H9 (cell line): ENCODE results near the gene TTC24. TPM values are rescaled to one million over a fixed set of nuclear protein-coding genes. Genes with fewer than 3 reads are reported as not detected.
A peak's percentile ranks its signal among the peaks of the same experiment; 100 is the strongest.
"Not testable (repeated sequence)": the region's sequence is repeated elsewhere in the genome, so short reads cannot be mapped to it uniquely, and the experiment has no call there.

Experiments
- DNase-seq: peaks from one replicate; pipeline ENCODE4 v3.0.0-alpha.2; 2017
- H2AFZ ChIP-seq: one replicate; pipeline ENCODE4 v1.6.1; 2013; ENCODE audit warnings: mild to moderate bottlenecking, low read length, control low read depth, moderate library complexity
- H2AK5ac ChIP-seq: 2 replicates; pipeline ENCODE4 v1.6.1; 2013; ENCODE audit warnings: low read length, control low read depth, mixed read lengths; ENCODE audit not compliant: insufficient read length
- H2BK120ac ChIP-seq: one replicate; pipeline ENCODE4 v1.6.1; 2013; ENCODE audit warnings: low read depth, mild to moderate bottlenecking, low read length, control low read depth, inconsistent platforms; ENCODE audit not compliant: poor library complexity, severe bottlenecking
- H2BK12ac ChIP-seq: 2 replicates; pipeline ENCODE4 v1.6.1; 2013; ENCODE audit warnings: low read length, control low read depth, mixed read lengths, low read depth; ENCODE audit not compliant: insufficient read length
- H2BK15ac ChIP-seq: 2 replicates; pipeline ENCODE4 v1.6.1; 2013; ENCODE audit warnings: low read depth, low read length, control low read depth
- H2BK20ac ChIP-seq: one replicate; pipeline ENCODE4 v1.6.1; 2013; ENCODE audit warnings: low read depth, mild to moderate bottlenecking, low read length, control low read depth, inconsistent platforms; ENCODE audit not compliant: poor library complexity, severe bottlenecking
- H2BK5ac ChIP-seq: 2 replicates; pipeline ENCODE4 v1.6.1; 2013; ENCODE audit warnings: low read length, control low read depth, mixed read lengths; ENCODE audit not compliant: insufficient read length
- H3K14ac ChIP-seq: 2 replicates; pipeline ENCODE4 v1.6.1; 2013; ENCODE audit warnings: low read length, control low read depth; ENCODE audit not compliant: insufficient read depth
- H3K18ac ChIP-seq: 2 replicates; pipeline ENCODE4 v1.6.1; 2013; ENCODE audit warnings: low read depth, mild to moderate bottlenecking, mixed read lengths, low read length, control low read depth; ENCODE audit not compliant: insufficient read length
- H3K23ac ChIP-seq: 2 replicates; pipeline ENCODE4 v1.6.1; 2013; ENCODE audit warnings: low read length, control low read depth, mixed read lengths, low read depth; ENCODE audit not compliant: insufficient read length
- H3K23me2 ChIP-seq: 2 replicates; pipeline ENCODE4 v1.6.1; 2013; ENCODE audit warnings: low read depth, mild to moderate bottlenecking, mixed read lengths, low read length, control low read depth; ENCODE audit not compliant: insufficient read length, poor library complexity, severe bottlenecking
- H3K27ac ChIP-seq: 2 replicates; pipeline ENCODE4 v1.5.1; 2013; ENCODE audit warnings: low read length, control low read depth, mixed read lengths, low read depth; ENCODE audit not compliant: insufficient read length
- H3K27me3 ChIP-seq: 2 replicates; pipeline ENCODE4 v1.6.1; 2013; ENCODE audit warnings: low read length, control low read depth, inconsistent platforms; ENCODE audit not compliant: insufficient read depth
- H3K4ac ChIP-seq: 2 replicates; pipeline ENCODE4 v1.6.1; 2013; ENCODE audit warnings: low read depth, mild to moderate bottlenecking, control low read depth, inconsistent platforms, low read length, moderate library complexity
- H3K4me1 ChIP-seq: 2 replicates; pipeline ENCODE4 v1.6.1; 2013; ENCODE audit warnings: low read length, control low read depth, inconsistent platforms; ENCODE audit not compliant: insufficient read depth
- H3K4me2 ChIP-seq: 2 replicates; pipeline ENCODE4 v1.6.1; 2013; ENCODE audit warnings: low read length, control low read depth, mixed read lengths; ENCODE audit not compliant: insufficient read length, insufficient read depth
- H3K56ac ChIP-seq: 2 replicates; pipeline ENCODE4 v1.6.1; 2013; ENCODE audit warnings: low read depth, mild to moderate bottlenecking, mixed read lengths, low read length, control low read depth; ENCODE audit not compliant: insufficient read length
- H3K79me1 ChIP-seq: 2 replicates; pipeline ENCODE4 v1.6.1; 2013; ENCODE audit warnings: low read depth, mild to moderate bottlenecking, moderate library complexity, low read length, control low read depth, inconsistent platforms; ENCODE audit not compliant: insufficient read depth, poor library complexity, severe bottlenecking
- H3K79me2 ChIP-seq: 2 replicates; pipeline ENCODE4 v1.6.1; 2013; ENCODE audit warnings: low read length, control low read depth, inconsistent platforms; ENCODE audit not compliant: insufficient read depth
- H3K9ac ChIP-seq: 2 replicates; pipeline ENCODE4 v1.6.1; 2013; ENCODE audit warnings: low read length, control low read depth, mixed read lengths; ENCODE audit not compliant: insufficient read length; ENCODE audit errors: extremely low read depth
- H3K9me3 ChIP-seq: one replicate; pipeline ENCODE4 v1.6.1; 2013; ENCODE audit warnings: low read depth, low read length, inconsistent platforms; ENCODE audit not compliant: control insufficient read depth
- H3T11ph ChIP-seq: one replicate; pipeline ENCODE4 v1.6.1; 2013; ENCODE audit warnings: mild to moderate bottlenecking, low read length, control low read depth, inconsistent platforms
- H4K20me1 ChIP-seq: one replicate; pipeline ENCODE4 v1.6.1; 2013; ENCODE audit not compliant: control insufficient read depth, insufficient read length, insufficient read depth
- H4K5ac ChIP-seq: 2 replicates; pipeline ENCODE4 v1.6.1; 2013; ENCODE audit warnings: low read depth, mild to moderate bottlenecking, mixed read lengths, low read length, control low read depth; ENCODE audit not compliant: insufficient read length
- H4K8ac ChIP-seq: replicated peaks from 2 replicates; pipeline ENCODE4 v1.6.1; 2013; ENCODE audit warnings: low read length, control low read depth, mixed read lengths, low read depth; ENCODE audit not compliant: insufficient read length
- H4K91ac ChIP-seq: 2 replicates; pipeline ENCODE4 v1.6.1; 2013; ENCODE audit warnings: low read depth, mild to moderate bottlenecking, moderate library complexity, mixed read lengths, low read length, control low read depth; ENCODE audit not compliant: insufficient read length
- H3K27ac Mint-ChIP-seq, 3 experiments: 2 replicates in 2 of 3; 3 replicates in 1 of 3; pipeline ENCODE4 v1.8.0; 2020 to 2021; ENCODE audit warnings: mixed read lengths in 3 of 3, mild to moderate bottlenecking in 1 of 3, moderate library complexity in 1 of 3
- H3K27me3 Mint-ChIP-seq: 2 replicates; pipeline ENCODE4 v1.8.0; 2021; ENCODE audit warnings: low read depth, mild to moderate bottlenecking, moderate library complexity, mixed read lengths
- H3K36me3 Mint-ChIP-seq, 3 experiments: 2 replicates in 2 of 3; 3 replicates in 1 of 3; pipeline ENCODE4 v1.8.0; 2020 to 2021; ENCODE audit warnings: low read depth in 3 of 3, mixed read lengths in 3 of 3; ENCODE audit not compliant: insufficient read depth in 1 of 3
- H3K4me1 Mint-ChIP-seq, 2 experiments: 2 replicates each; pipeline ENCODE4 v1.8.0; 2020; ENCODE audit warnings: mixed read lengths in 2 of 2
- H3K4me3 Mint-ChIP-seq, 2 experiments: 2 replicates in 1 of 2; 3 replicates in 1 of 2; pipeline ENCODE4 v1.8.0; 2020 to 2021; ENCODE audit warnings: mild to moderate bottlenecking in 2 of 2, mixed read lengths in 2 of 2, moderate library complexity in 1 of 2
- H3K9me3 Mint-ChIP-seq, 2 experiments: 2 replicates in 1 of 2; 3 replicates in 1 of 2; pipeline ENCODE4 v1.8.0; 2020; ENCODE audit warnings: mild to moderate bottlenecking in 2 of 2, mixed read lengths in 2 of 2, moderate library complexity in 1 of 2
- CTCF ChIP-seq: fragments of 200-600 bp; sonication (generic); conservative IDR thresholded peaks from 3 replicates; pipeline ENCODE4 v1.8.0; 2021; ENCODE audit warnings: antibody characterized with exemption, mild to moderate bottlenecking
- WGBS: extraction: QIAGEN DNeasy Blood & Tissue Kit; methylation state at CpG from one replicate; pipeline ENCODE4 v1.1.7; 2013; ENCODE audit warnings: missing lambda C conversion rate, low lambda C conversion rate, mixed read lengths; ENCODE audit not compliant: insufficient read length; ENCODE audit errors: extremely low coverage; 5-methylcytosine and 5-hydroxymethylcytosine counted together
- total RNA-seq: library from RNA; stranded (reverse); gene quantifications from 2 replicates; pipeline ENCODE4 v1.2.1, GENCODE V29; 2021

TTC24 gene
- total RNA-seq, 1 experiment from 2014 or later = 0.26 TPM

- peaks cover 4% of the 10 kb centered on the region for H3K23me2 ChIP-seq
- no peak overlapping the region for H2BK12ac ChIP-seq
- no peak overlapping the region for H3K23ac ChIP-seq
- H3K56ac ChIP-seq = no peak overlapping the region
- no peak overlapping the region for H3K9ac ChIP-seq
- no peak overlapping the region for H2BK5ac ChIP-seq
- peak overlapping the region; percentile 47 to 63; a peak in 4 of 5 replicates for H3K4me3 Mint-ChIP-seq
- H3K4me1 ChIP-seq = no peaks in the 10 kb centered on the region; the same call in 1 of the 2 replicates
- peaks cover 10 to 22% (median 16%) of the 10 kb centered on the region in 3 experiments; a peak in 6 of 7 replicates for H3K36me3 Mint-ChIP-seq
- H3K9me3 Mint-ChIP-seq = no peaks in the 10 kb centered on the region; a peak in 2 of 5 replicates
- no peaks in the 10 kb centered on the region for H3K27me3 ChIP-seq
- no peak overlapping the region for H3K4ac ChIP-seq
- no peak overlapping the region for H4K8ac ChIP-seq
- H3K27me3 Mint-ChIP-seq = peaks cover 2% of the 10 kb centered on the region; the same call in 1 of the 2 replicates
- no peak overlapping the region for H3T11ph ChIP-seq
- H4K5ac ChIP-seq = no peak overlapping the region
- no peaks in the 10 kb centered on the region; the same call in 1 of the 2 replicates for H3K79me2 ChIP-seq
- H3K4me1 Mint-ChIP-seq = peaks cover 15 to 23% of the 10 kb centered on the region in 2 experiments
- H4K91ac ChIP-seq = no peak overlapping the region
- no peak overlapping the region for H2BK20ac ChIP-seq
- H3K9me3 ChIP-seq = no peaks in the 10 kb centered on the region
- H2BK15ac ChIP-seq = no peak overlapping the region
- no peak overlapping the region for H3K27ac ChIP-seq
- no peak overlapping the region for H3K14ac ChIP-seq
- no peaks in the 10 kb centered on the region for H4K20me1 ChIP-seq
- no peak overlapping the region for H3K4me2 ChIP-seq
- peak overlapping the region in 2 of 3 experiments; percentile 40 to 94; a peak in 1 of 7 replicates for H3K27ac Mint-ChIP-seq
- no peak overlapping the region for H2AK5ac ChIP-seq
- no CpG with 5 or more reads among the region's 10 CpGs for WGBS
- no peak overlapping the region for H2BK120ac ChIP-seq
- H3K18ac ChIP-seq = no peak overlapping the region
- no peaks in the 10 kb centered on the region for H3K79me1 ChIP-seq
- no peak for DNase-seq
- TF ChIP-seq CTCF = peak; percentile 68
- H2AFZ ChIP-seq = no peak overlapping the region
Observed at GRCh38 chr1:156602557-156602993, 23.1 kb downstream of the TTC24 start.

- H2BK12ac ChIP-seq, H4K20me1 ChIP-seq, H2BK20ac ChIP-seq, H3K27me3 ChIP-seq, H2AK5ac ChIP-seq, H3K4me1 ChIP-seq, H3K9me3 Mint-ChIP-seq, H3K27ac ChIP-seq, H3K79me1 ChIP-seq, H3K27ac Mint-ChIP-seq, H3K27me3 Mint-ChIP-seq, DNase-seq, H2AFZ ChIP-seq, H4K5ac ChIP-seq, H3K23me2 ChIP-seq, H3K9me3 ChIP-seq, H3K4me3 Mint-ChIP-seq, H3K14ac ChIP-seq, H2BK15ac ChIP-seq, H3K79me2 ChIP-seq, H3K4me2 ChIP-seq, H3T11ph ChIP-seq, H3K56ac ChIP-seq, H4K91ac ChIP-seq, H3K18ac ChIP-seq, H2BK5ac ChIP-seq, H3K36me3 Mint-ChIP-seq, H4K8ac ChIP-seq, H3K9ac ChIP-seq, H3K23ac ChIP-seq, H3K4ac ChIP-seq, H2BK120ac ChIP-seq: not testable (repeated sequence)
- WGBS = no CpG with 5 or more reads among the region's 4 CpGs
- H3K4me1 Mint-ChIP-seq = peaks cover 6 to 18% of the 10 kb centered on the region in 2 experiments
Observed at GRCh38 chr1:156607344-156607743, 27.8 kb downstream of the TTC24 start.
